Right lobe of liver (tissue), 6 donors: ENCODE measurements around the gene CPED1. TPM values are rescaled to one million over a fixed set of nuclear protein-coding genes. Genes with fewer than 3 reads are reported as not detected.

Source experiments
- ATAC-seq, 4 donors: fragments of 200-7000 bp; cut with Tn5 transposase; one replicate each; pipeline ENCODE4 v1.9.1; 2020; ENCODE audit warnings: mild to moderate bottlenecking in 4 of 4, moderate library complexity in 4 of 4
- DNase-seq, 3 donors: peaks; one replicate each; pipeline ENCODE4 v3.0.0-alpha.2; 2020
- H3K27ac ChIP-seq, 3 donors: fragments of 200-600 bp; one replicate each; pipeline ENCODE4 v1.8.0; 2022
- H3K27me3 ChIP-seq, 2 donors: fragments of 200-600 bp; one replicate each; pipeline ENCODE4 v1.8.0; 2022
- H3K36me3 ChIP-seq, 4 donors: fragments of 200-600 bp; sonication (generic) in 1 of 4; one replicate each; pipeline versions ENCODE4 v1.5.1 to v1.8.0; 2017 to 2022; ENCODE audit warnings: control low read depth in 1 of 4
- H3K4me1 ChIP-seq, 4 donors: fragments of 200-600 bp; sonication (generic) in 1 of 4; one replicate each; pipeline versions ENCODE4 v1.5.1 to v1.8.0; 2017 to 2022; ENCODE audit warnings: control low read depth in 1 of 4
- H3K4me3 ChIP-seq, 3 donors: fragments of 200-600 bp; one replicate each; pipeline ENCODE4 v1.8.0; 2022
- H3K9me3 ChIP-seq, 4 donors: fragments of 200-600 bp; sonication (generic) in 1 of 4; one replicate each; pipeline versions ENCODE4 v1.5.1 to v1.8.0; 2017 to 2022; ENCODE audit warnings: control low read depth in 1 of 4
- CTCF ChIP-seq, 4 donors: fragments of 200-600 bp in 3 of 4; fragments of 450-650 bp in 1 of 4; IDR thresholded peaks; one replicate each; pipeline versions ENCODE4 v1.5.1 to v1.8.0; 2016 to 2022; ENCODE audit warnings: antibody characterized with exemption in 4 of 4, mild to moderate bottlenecking in 2 of 4
- POLR2A ChIP-seq: fragments of 450-650 bp; IDR thresholded peaks from one replicate; pipeline ENCODE4 v1.6.1; 2017; ENCODE audit warnings: antibody characterized with exemption, mild to moderate bottlenecking
- WGBS: methylation state at CpG from one replicate; pipeline ENCODE4 v1.1.6; 2018; ENCODE audit warnings: low coverage, low lambda C conversion rate; ENCODE audit not compliant: insufficient coverage; ENCODE audit errors: missing lambda C conversion rate; 5-methylcytosine and 5-hydroxymethylcytosine counted together
- intact Hi-C, 2 donors: fragments of 100-400 bp; cut with DNase I; formaldehyde crosslinking; loops; one replicate each; pipeline versions ENCODE4 v1.11.2 to v1.14.1; 2022
- total RNA-seq, 6 experiments: library from RNA; depleted of rRNA in 2 of 6; stranded (reverse); fragments of >200 nt in 2 of 6; fragmentation: NEBNext Ultra II Directional in 3 of 6; extraction: Animal tissue kit (Norgen Biotek cat#: 25700) in 3 of 6; gene quantifications; one replicate each; pipeline versions ENCODE4 v1.1.0 to v1.2.4, GENCODE V29; 2016 to 2023
- donor health status: DM: no; HTN: yes; CAD: no.
- donor health status: DM: no; HTN: no; CAD: no.
- donor health status: DM: no; HTN: no; CAD: no.
- donor health status: DM: no; HTN: yes; CAD: no.
- donor health status: DM: no; HTN: yes; CAD: no.

Gene CPED1
- total RNA-seq, 6 experiments from 2014 or later: 24.3 to 45.8 (median 34.9) TPM

DNA sequence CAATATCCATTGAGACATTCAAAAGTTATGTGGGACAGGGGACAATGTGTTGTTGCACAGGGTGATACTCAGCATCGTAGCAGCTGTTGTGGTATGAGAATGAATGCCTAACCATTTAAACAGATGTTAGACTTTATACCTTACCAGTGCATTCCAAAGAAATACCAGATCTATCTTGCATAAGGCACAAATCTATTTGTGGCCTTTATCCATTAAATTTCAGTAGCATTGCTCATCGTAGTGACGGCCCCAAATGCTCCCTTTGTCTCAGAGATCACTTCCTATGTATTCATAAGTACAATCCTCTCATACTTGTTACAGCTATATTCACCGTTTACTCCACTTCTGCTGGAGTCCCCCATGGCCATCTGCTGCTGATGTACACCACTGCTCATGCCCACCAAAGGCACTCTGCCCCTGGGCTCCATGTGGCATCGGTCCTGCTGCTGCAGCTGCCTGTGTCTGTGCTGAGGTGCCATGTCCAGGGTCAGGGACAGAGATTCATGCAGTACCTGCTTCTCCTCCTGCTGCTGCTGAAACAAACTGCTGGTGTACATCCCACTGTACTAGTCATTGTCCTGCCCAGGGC lies 96.3 kb downstream of the CPED1 start:
- Histone ChIP-seq H3K27ac (peak overlapping the region in 1 of 3 donors; percentile 11), H3K4me1 (peaks cover 0 to 19% (median 0%) of the 10 kb centered on the region in 4 donors), H3K36me3 (no peaks in the 10 kb centered on the region), H3K27me3 (no peaks in the 10 kb centered on the region), H3K9me3 (no peaks in the 10 kb centered on the region), H3K4me3 (no peak overlapping the region)
- DNase-seq: peak in 1 of 3 donors; percentile 28
- intact Hi-C loops: loop anchor here in 1 of 2 donors (5.0 kb wide), 1 partner anchor 98 kb away; the partner anchor contains the start of gene CPED1
- peak; percentile 10 for TF ChIP-seq POLR2A
- TF ChIP-seq CTCF (IDR thresholded peaks at IDR 0.05): no peak
- ATAC-seq: peak; percentile 18 to 65 (median 46)
- WGBS: 40% methylated on average over 5 of the region's 5 CpGs

DNA sequence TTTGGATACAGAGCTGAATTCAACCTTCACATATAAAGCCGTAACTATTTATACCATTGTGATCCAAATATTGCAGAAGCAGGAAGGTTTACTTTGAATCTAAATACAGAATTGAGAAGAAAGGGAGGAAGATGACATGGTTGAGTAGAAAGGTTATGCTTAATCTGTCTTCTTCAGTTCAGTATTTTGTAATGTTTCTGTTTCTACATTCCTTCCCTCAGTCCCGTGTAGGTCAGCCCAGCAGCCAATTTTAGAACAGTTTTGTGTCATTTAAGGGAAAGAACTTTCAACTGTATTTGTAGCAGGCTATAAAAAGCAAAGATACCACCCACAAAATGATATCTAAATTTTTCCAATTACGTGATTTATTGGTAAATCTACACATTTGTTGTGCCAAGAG lies 97.4 kb downstream of the CPED1 start:
- 29% methylated on average over 3 of the region's 3 CpGs for WGBS
- no peaks in the 10 kb centered on the region for H3K27me3 ChIP-seq
- H3K4me1 ChIP-seq: peaks cover 0 to 8% (median 0%) of the 10 kb centered on the region in 4 donors
- intact Hi-C loops: no loop called here
- H3K4me3 ChIP-seq: no peak overlapping the region
- peak overlapping the region in 2 of 3 donors; percentile 7 to 14 for H3K27ac ChIP-seq
- no peak for TF ChIP-seq POLR2A
- TF ChIP-seq CTCF (IDR thresholded peaks at IDR 0.05): no peak
- ATAC-seq: peak in 3 of 4 donors; percentile 16 to 48 (median 38)
- no peak for DNase-seq
- H3K36me3 ChIP-seq: no peaks in the 10 kb centered on the region
- no peaks in the 10 kb centered on the region for H3K9me3 ChIP-seq

DNA sequence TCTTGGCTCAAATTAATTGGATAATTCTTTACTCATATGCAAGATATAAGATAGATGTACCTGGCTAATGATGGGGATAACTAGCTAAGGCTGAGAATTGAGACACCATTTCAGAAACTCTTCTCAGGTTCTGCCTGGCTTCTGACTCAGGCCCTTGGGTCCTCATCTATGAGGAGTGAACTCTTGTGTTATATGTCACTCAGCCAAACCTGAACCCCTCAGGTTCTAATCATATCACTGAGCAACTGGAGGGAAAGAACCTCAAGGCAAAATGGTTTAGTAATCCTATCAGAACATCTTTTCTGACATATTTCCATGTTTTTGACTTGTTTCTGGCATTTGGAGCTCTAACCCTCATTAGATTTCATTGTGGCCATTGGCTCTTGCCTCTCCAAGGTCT lies 100.4 kb downstream of the CPED1 start:
- Histone ChIP-seq H3K27ac (no peak overlapping the region), H3K4me1 (no peaks in the 10 kb centered on the region), H3K36me3 (no peaks in the 10 kb centered on the region), H3K4me3 (no peak overlapping the region), H3K27me3 (no peaks in the 10 kb centered on the region), H3K9me3 (no peaks in the 10 kb centered on the region)
- DNase-seq: no peak
- intact Hi-C loops: no loop called here
- TF ChIP-seq POLR2A (no peak), CTCF (IDR thresholded peaks at IDR 0.05) (no peak)
- ATAC-seq: no peak

DNA sequence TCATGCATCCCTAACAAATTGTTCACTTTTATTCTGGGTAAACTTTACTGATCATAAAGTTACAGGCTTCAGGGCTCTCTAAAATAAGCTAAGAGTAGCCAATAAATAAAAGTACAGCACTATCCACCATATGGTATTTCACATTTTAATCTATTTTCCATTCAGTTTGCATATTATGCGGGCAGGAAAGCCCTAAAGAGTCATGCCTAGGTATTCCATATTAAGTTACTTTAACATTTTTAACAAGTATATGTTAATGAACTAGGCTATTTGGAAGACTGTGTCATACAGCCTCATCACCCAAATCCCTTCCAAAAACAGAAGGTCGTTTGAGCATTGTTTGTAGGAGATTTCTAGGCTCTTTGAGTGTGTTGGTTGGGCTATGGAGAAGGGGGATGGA lies 106.3 kb downstream of the CPED1 start:
- 12% methylated on average over 2 of the region's 2 CpGs for WGBS
- TF ChIP-seq CTCF (IDR thresholded peaks at IDR 0.05) (no peak), POLR2A (no peak)
- DNase-seq (no peak), ATAC-seq (no peak)
- Histone ChIP-seq H3K27ac (no peak overlapping the region), H3K9me3 (no peaks in the 10 kb centered on the region), H3K36me3 (peaks cover 0 to under 1% (median 0%) of the 10 kb centered on the region in 4 donors), H3K4me1 (no peaks in the 10 kb centered on the region), H3K4me3 (no peak overlapping the region), H3K27me3 (no peaks in the 10 kb centered on the region)
- intact Hi-C loops: no loop called here
